ENCODE data around the gene TENT5A. TPM values are rescaled to one million over a fixed set of nuclear protein-coding genes. Genes with fewer than 3 reads are reported as not detected.

The TENT5A gene
- 10 to 100 TPM in 2 of 6 experiments, 1 to 10 TPM in 4; 7.7 to 16.9 (median 9.1) TPM for total RNA-seq
- long read RNA-seq, full-length matches to known transcripts = 6 of 6 reads
- long read RNA-seq, partial matches to known transcripts = 0 of 6 reads
- long read RNA-seq, other reads (novel, unspliced or antisense) = 0 of 6 reads

DNA sequence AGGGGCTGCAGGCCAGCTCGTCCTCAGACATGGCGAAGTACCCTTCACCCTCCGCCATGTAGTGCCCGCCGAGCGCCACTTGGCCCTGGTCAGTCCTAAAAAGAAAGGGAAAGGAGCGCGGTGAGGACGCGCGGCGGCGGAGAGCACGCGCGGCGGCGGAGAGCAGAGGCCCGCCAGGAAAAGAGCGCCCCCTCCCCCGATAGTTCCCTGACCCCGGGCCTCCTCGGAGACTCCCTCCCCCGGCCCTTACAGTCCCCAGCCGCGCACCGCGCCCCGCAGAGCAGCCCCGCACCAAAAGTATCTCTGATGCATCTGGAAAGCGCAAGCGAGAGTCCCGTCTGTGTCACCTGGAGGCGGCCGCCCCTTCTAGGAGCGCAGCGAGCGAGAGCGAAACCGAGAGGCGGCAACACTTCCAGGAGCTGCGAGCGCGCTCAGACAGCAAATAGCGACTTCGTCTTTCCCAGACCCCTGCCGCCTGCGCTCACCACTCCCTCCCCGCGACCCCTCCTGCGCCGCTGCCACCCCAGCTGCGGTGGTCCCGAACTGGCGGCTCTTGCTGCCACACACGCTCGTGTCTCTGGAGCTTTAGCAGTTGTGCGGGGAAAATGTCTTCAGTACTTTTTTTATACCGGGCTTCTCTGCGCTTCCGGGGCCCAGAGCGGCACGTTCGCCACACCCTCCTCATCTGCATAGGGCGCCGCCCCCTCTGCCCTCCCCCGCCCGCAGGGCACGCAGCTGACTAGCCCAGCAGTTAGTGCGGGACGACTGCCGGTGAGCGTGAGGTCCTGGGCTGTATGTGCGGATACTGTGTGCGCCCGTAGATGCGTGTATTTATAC is at the start of gene TENT5A:
TSS of gene TENT5A (minus strand) at position 598 of the 837 bp plus-strand sequence. CDS start at position 58, 540 bp downstream.
- H3K27ac ChIP-seq = peak within 1 kb of the TSS; percentile 97 to 100 (median 99)
- H3K4me3 ChIP-seq = peak within 1 kb of the TSS; percentile 72 to 79 (median 76)
- peaks cover 0 to 3% (median 0%) of the 10 kb centered on the region in 4 donors for H3K36me3 ChIP-seq
- intact Hi-C loops (cut with DNase I) = no loop called here
- no peaks in the 10 kb centered on the region for H3K9me3 ChIP-seq
- H3K27me3 ChIP-seq = no peaks in the 10 kb centered on the region
- peaks cover 0 to 15% (median 5%) of the 10 kb centered on the region in 4 donors for H3K4me1 ChIP-seq
- TF ChIP-seq, protein P1, sequence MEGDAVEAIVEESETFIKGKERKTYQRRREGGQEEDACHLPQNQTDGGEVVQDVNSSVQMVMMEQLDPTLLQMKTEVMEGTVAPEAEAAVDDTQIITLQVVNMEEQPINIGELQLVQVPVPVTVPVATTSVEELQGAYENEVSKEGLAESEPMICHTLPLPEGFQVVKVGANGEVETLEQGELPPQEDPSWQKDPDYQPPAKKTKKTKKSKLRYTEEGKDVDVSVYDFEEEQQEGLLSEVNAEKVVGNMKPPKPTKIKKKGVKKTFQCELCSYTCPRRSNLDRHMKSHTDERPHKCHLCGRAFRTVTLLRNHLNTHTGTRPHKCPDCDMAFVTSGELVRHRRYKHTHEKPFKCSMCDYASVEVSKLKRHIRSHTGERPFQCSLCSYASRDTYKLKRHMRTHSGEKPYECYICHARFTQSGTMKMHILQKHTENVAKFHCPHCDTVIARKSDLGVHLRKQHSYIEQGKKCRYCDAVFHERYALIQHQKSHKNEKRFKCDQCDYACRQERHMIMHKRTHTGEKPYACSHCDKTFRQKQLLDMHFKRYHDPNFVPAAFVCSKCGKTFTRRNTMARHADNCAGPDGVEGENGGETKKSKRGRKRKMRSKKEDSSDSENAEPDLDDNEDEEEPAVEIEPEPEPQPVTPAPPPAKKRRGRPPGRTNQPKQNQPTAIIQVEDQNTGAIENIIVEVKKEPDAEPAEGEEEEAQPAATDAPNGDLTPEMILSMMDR (IDR thresholded peaks at IDR 0.05) = peak in 1 of 4 donors; percentile 19
- TF ChIP-seq POLR2A (IDR thresholded peaks at IDR 0.05) = peak; percentile 90
- DNase-seq (peak; percentile 95 to 97 (median 97)), ATAC-seq (peak; percentile 79 to 87 (median 83))
- WGBS (ENCODE audit: insufficient coverage, low coverage, low lambda C conversion rate, missing lambda C conversion rate) = 0% methylated on average over 25 of the region's 77 CpGs

GRCh38 chr6:81801489-81801888 is 49.0 kb upstream of the TENT5A start:
- DNase-seq = no peak
- H3K27me3 ChIP-seq = no peaks in the 10 kb centered on the region
- H3K36me3 ChIP-seq = no peaks in the 10 kb centered on the region
- no peaks in the 10 kb centered on the region for H3K4me1 ChIP-seq
- H3K27ac ChIP-seq = no peak overlapping the region
- 92% methylated on average over 3 of the region's 3 CpGs for WGBS (ENCODE audit: insufficient coverage, low coverage, low lambda C conversion rate, missing lambda C conversion rate)
- intact Hi-C loops (cut with DNase I) = no loop called here
- no peak for ATAC-seq
- H3K9me3 ChIP-seq = no peaks in the 10 kb centered on the region
- no peak for TF ChIP-seq POLR2A (IDR thresholded peaks at IDR 0.05)
- TF ChIP-seq, protein P1 (IDR thresholded peaks at IDR 0.05) = no peak
- no peak overlapping the region for H3K4me3 ChIP-seq

- no peak overlapping the region for H3K27ac ChIP-seq
- H3K4me1 ChIP-seq = no peaks in the 10 kb centered on the region
- ATAC-seq (no peak), DNase-seq (no peak)
- H3K36me3 ChIP-seq = no peaks in the 10 kb centered on the region
- H3K9me3 ChIP-seq = no peaks in the 10 kb centered on the region
- no peaks in the 10 kb centered on the region for H3K27me3 ChIP-seq
- TF ChIP-seq POLR2A (IDR thresholded peaks at IDR 0.05) = no peak
- TF ChIP-seq, protein P1 (IDR thresholded peaks at IDR 0.05) = no peak
- WGBS (ENCODE audit: insufficient coverage, low coverage, low lambda C conversion rate, missing lambda C conversion rate) = 68% methylated on average over 2 of the region's 3 CpGs
- H3K4me3 ChIP-seq = no peak overlapping the region
- intact Hi-C loops (cut with DNase I) = no loop called here
Measured at GRCh38 chr6:81800666-81801065, 48.2 kb upstream of the TENT5A start.

DNA sequence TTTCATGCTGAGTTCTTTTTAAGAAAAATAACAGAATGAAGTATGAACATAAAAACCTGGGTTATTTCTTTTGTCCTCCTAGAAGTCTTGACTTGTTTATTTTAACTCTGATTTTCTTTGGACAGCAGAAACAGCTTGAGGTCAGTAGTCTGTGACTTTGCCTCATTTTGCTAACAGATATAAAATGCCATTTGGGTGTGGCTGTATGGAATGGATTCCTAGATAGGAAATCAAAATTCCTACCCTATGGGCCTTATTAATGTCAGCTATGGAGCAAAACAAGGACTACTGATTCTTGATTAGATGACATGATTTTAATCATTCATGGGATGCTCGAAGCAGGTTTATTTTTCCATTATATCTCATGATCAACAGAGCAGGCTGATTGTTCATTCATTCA is 46.8 kb upstream of the TENT5A start:
- Histone ChIP-seq H3K4me3 (no peak overlapping the region), H3K9me3 (no peaks in the 10 kb centered on the region), H3K27ac (no peak overlapping the region), H3K4me1 (no peaks in the 10 kb centered on the region), H3K36me3 (no peaks in the 10 kb centered on the region), H3K27me3 (no peaks in the 10 kb centered on the region)
- 56% methylated on average over 1 of the region's 1 CpG for WGBS (ENCODE audit: insufficient coverage, low coverage, low lambda C conversion rate, missing lambda C conversion rate)
- ATAC-seq = no peak
- DNase-seq = no peak
- no peak for TF ChIP-seq POLR2A (IDR thresholded peaks at IDR 0.05)
- TF ChIP-seq, protein P1 (IDR thresholded peaks at IDR 0.05) = no peak
- intact Hi-C loops (cut with DNase I) = no loop called here
